Neural cell (in vitro differentiated cells): ENCODE results near the gene GPAT3.

Experiments
- MXI1 ChIP-seq: fragments of 450-650 bp; conservative IDR thresholded peaks from 2 replicates; pipeline ENCODE4 v1.6.1; 2014; ENCODE audit warnings: antibody characterized with exemption, mild to moderate bottlenecking; ENCODE audit not compliant: poor library complexity, severe bottlenecking
- POLR2AphosphoS5 ChIP-seq: IDR thresholded peaks from 2 replicates; pipeline ENCODE4 v1.6.1; 2012
- TAF1 ChIP-seq: IDR thresholded peaks from 2 replicates; pipeline ENCODE4 v1.6.1; 2012; ENCODE audit warnings: low read depth
- TF ChIP-seq, protein P1 (sequence below): fragments of 450-650 bp; IDR thresholded peaks from 2 replicates; pipeline ENCODE4 v1.5.1; 2014; ENCODE audit warnings: antibody characterized with exemption, mild to moderate bottlenecking, moderate library complexity; ENCODE audit not compliant: poor library complexity, severe bottlenecking

DNA sequence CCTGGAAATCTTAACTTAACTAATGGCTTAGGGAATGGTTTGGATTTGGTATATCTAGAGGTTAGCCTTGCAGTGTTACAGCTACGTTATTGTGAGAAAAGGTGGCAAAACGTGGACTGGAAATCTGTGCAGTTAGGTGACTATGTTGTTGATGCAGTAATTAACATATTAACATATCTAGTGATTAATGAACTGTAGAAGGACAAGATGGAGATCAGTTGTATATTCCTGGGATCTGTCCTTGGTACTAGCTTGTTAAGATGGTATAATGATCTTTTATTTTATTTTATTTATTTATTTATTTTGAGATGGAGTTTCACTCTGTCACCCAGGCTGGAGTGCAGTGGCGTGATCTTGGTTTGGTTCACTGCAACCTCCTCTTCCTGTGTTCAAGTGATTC lies 36.9 kb downstream of the GPAT3 start:
- TF ChIP-seq MXI1 (no peak), POLR2AphosphoS5 (no peak), TAF1 (no peak)
- TF ChIP-seq, protein P1, sequence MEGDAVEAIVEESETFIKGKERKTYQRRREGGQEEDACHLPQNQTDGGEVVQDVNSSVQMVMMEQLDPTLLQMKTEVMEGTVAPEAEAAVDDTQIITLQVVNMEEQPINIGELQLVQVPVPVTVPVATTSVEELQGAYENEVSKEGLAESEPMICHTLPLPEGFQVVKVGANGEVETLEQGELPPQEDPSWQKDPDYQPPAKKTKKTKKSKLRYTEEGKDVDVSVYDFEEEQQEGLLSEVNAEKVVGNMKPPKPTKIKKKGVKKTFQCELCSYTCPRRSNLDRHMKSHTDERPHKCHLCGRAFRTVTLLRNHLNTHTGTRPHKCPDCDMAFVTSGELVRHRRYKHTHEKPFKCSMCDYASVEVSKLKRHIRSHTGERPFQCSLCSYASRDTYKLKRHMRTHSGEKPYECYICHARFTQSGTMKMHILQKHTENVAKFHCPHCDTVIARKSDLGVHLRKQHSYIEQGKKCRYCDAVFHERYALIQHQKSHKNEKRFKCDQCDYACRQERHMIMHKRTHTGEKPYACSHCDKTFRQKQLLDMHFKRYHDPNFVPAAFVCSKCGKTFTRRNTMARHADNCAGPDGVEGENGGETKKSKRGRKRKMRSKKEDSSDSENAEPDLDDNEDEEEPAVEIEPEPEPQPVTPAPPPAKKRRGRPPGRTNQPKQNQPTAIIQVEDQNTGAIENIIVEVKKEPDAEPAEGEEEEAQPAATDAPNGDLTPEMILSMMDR: no peak
